Hepatocyte (in vitro differentiated cells): ENCODE data around the gene TRIM9. TPM values are rescaled to one million over a fixed set of nuclear protein-coding genes. Genes with fewer than 3 reads are reported as not detected.

Source experiments
- DNase-seq: peaks from one replicate; pipeline ENCODE4 v3.0.0-alpha.2; 2016; ENCODE audit warnings: low spot score
- H2AFZ ChIP-seq: fragments of 200-600 bp; sonication (generic); 2 replicates; pipeline ENCODE4 v1.6.0; 2016; ENCODE audit warnings: antibody characterized with exemption, mild to moderate bottlenecking
- H3K27ac ChIP-seq: fragments of 200-600 bp; sonication (generic); 2 replicates; pipeline ENCODE4 v1.5.1; 2016; ENCODE audit warnings: mild to moderate bottlenecking
- H3K27me3 ChIP-seq: fragments of 200-600 bp; sonication (generic); 2 replicates; pipeline ENCODE4 v1.6.1; 2016
- H3K36me3 ChIP-seq: fragments of 200-600 bp; sonication (generic); replicated peaks from 2 replicates; pipeline ENCODE4 v1.5.1; 2016; ENCODE audit warnings: low read depth; ENCODE audit not compliant: insufficient read depth
- H3K4me1 ChIP-seq: fragments of 200-600 bp; sonication (generic); 2 replicates; pipeline ENCODE4 v1.5.1; 2016; ENCODE audit warnings: mild to moderate bottlenecking, moderate library complexity; ENCODE audit not compliant: insufficient read depth
- H3K4me2 ChIP-seq: fragments of 200-600 bp; sonication (generic); 2 replicates; pipeline ENCODE4 v1.6.0; 2016
- H3K4me3 ChIP-seq: fragments of 200-600 bp; sonication (generic); 2 replicates; pipeline ENCODE4 v1.5.1; 2016; ENCODE audit warnings: mild to moderate bottlenecking
- H3K79me2 ChIP-seq: fragments of 200-600 bp; sonication (generic); 2 replicates; pipeline ENCODE4 v1.6.0; 2017; ENCODE audit warnings: mild to moderate bottlenecking
- H3K9me2 ChIP-seq: fragments of 200-600 bp; sonication (generic); replicated peaks from 2 replicates; pipeline ENCODE4 v1.6.0; 2017; ENCODE audit warnings: mild to moderate bottlenecking; ENCODE audit not compliant: insufficient read depth
- H3K9me3 ChIP-seq: fragments of 200-600 bp; sonication (generic); 2 replicates; pipeline ENCODE4 v1.5.1; 2016; ENCODE audit warnings: low read depth, mild to moderate bottlenecking
- H4K20me1 ChIP-seq: fragments of 200-600 bp; sonication (generic); 2 replicates; pipeline ENCODE4 v1.6.0; 2016; ENCODE audit warnings: mild to moderate bottlenecking; ENCODE audit not compliant: insufficient read depth, poor library complexity, severe bottlenecking
- EZH2 ChIP-seq: fragments of 200-600 bp; sonication (generic); IDR thresholded peaks from 2 replicates; pipeline ENCODE4 v1.6.1; 2016; ENCODE audit warnings: antibody characterized with exemption, mild to moderate bottlenecking, borderline replicate concordance
- EZH2phosphoT487 ChIP-seq: fragments of 200-600 bp; sonication (generic); IDR thresholded peaks from one replicate; pipeline ENCODE4 v1.6.1; 2018; ENCODE audit warnings: antibody characterized with exemption, mild to moderate bottlenecking, low read depth, moderate library complexity; ENCODE audit not compliant: unreplicated experiment, severe bottlenecking
- whole genome bisulfite sequencing: methylation state at CpG from one replicate; pipeline ENCODE4 v1.1.6; 2016; ENCODE audit warnings: low lambda C conversion rate; ENCODE audit errors: missing lambda C conversion rate; 5-methylcytosine and 5-hydroxymethylcytosine counted together
- polyA plus RNA-seq: library from polyadenylated mRNA; unstranded; fragments of >200 nt; fragmentation: Nextera tagmentation; extraction: Ambion mirVana; gene quantifications from 2 replicates; pipeline ENCODE4 v1.2.1, GENCODE V29; 2016
- total RNA-seq: library from RNA; depleted of rRNA; stranded (reverse); fragments of >200 nt; gene quantifications from 2 replicates; pipeline ENCODE4 v1.2.3, GENCODE V29; 2014
- TF ChIP-seq, protein P1 (sequence below): fragments of 200-600 bp; sonication (generic); IDR thresholded peaks from 2 replicates; pipeline ENCODE4 v1.5.1; 2016; ENCODE audit warnings: antibody characterized with exemption, mild to moderate bottlenecking; ENCODE audit not compliant: poor library complexity

TRIM9 gene
- total and polyA plus RNA-seq, 2 experiments from 2014 or later, result 0.10 to 0.94 TPM

DNA sequence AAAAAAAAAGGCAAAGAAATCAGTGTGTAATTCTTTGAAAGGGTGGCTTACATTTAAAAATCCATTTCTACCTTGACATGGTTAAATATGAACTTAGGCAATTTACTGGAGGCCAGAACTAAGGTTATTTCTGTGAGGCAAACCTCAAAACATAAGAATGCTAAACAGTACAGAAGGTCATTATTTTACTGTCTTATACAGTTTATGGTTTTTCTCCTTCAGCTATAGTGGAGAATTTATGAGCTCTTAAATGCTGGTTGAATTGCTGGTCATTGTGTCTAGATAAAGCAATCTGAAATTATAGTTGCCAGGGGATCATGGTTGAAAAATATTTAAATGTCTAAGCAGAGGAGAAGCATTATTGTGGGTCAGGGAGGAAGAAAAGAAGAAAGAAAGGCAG lies 70.5 kb downstream of the TRIM9 start:
- no peaks in the 10 kb centered on the region for H3K9me2 ChIP-seq
- H3K4me2 ChIP-seq, result peak overlapping the region; percentile 32

DNA sequence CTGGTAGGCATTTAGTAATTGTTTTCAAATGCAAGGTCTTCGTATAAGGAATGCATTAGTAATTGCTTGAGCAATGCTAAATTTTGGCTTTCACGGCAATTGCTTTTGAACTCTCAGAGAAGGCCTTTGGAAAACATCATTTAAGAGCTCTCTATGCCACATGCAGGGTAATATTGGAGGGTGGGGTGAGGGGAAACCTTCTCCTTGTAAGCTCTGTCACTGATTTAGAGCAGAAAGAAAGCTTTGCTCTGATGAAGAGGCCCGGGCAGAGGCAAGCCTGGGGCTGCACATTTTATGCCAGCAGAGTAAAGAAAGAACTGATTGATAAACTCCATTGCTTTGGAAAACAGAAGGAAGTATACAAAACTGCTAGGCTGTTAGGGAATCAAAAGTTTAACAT lies 70.9 kb downstream of the TRIM9 start:
- Histone ChIP-seq H3K4me1 (peaks cover 18% of the 10 kb centered on the region), H3K36me3 (no peaks in the 10 kb centered on the region), H3K4me2 (peak overlapping the region; percentile 32), H3K9me3 (no peaks in the 10 kb centered on the region), H2AFZ (no peak overlapping the region), H3K79me2 (no peaks in the 10 kb centered on the region), H3K27ac (peak overlapping the region; percentile 56), H3K4me3 (no peak overlapping the region), H3K9me2 (no peaks in the 10 kb centered on the region), H3K27me3 (no peaks in the 10 kb centered on the region), H4K20me1 (no peaks in the 10 kb centered on the region)
- no peak for DNase-seq
- no peak for TF ChIP-seq EZH2phosphoT487
- no peak for TF ChIP-seq EZH2
- 53% methylated on average over 3 of the region's 3 CpGs for WGBS

More for the DNA sequence above, 70.5 kb downstream of the TRIM9 start:
- Histone ChIP-seq H4K20me1 (no peaks in the 10 kb centered on the region), H3K4me1 (peaks cover 18% of the 10 kb centered on the region), H2AFZ (no peak overlapping the region), H3K27me3 (no peaks in the 10 kb centered on the region), H3K36me3 (no peaks in the 10 kb centered on the region), H3K9me3 (no peaks in the 10 kb centered on the region), H3K4me3 (no peak overlapping the region), H3K27ac (peak overlapping the region; percentile 56), H3K79me2 (no peaks in the 10 kb centered on the region)
- TF ChIP-seq, protein P1, sequence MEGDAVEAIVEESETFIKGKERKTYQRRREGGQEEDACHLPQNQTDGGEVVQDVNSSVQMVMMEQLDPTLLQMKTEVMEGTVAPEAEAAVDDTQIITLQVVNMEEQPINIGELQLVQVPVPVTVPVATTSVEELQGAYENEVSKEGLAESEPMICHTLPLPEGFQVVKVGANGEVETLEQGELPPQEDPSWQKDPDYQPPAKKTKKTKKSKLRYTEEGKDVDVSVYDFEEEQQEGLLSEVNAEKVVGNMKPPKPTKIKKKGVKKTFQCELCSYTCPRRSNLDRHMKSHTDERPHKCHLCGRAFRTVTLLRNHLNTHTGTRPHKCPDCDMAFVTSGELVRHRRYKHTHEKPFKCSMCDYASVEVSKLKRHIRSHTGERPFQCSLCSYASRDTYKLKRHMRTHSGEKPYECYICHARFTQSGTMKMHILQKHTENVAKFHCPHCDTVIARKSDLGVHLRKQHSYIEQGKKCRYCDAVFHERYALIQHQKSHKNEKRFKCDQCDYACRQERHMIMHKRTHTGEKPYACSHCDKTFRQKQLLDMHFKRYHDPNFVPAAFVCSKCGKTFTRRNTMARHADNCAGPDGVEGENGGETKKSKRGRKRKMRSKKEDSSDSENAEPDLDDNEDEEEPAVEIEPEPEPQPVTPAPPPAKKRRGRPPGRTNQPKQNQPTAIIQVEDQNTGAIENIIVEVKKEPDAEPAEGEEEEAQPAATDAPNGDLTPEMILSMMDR, result no peak
- no peak for TF ChIP-seq EZH2
- TF ChIP-seq EZH2phosphoT487, result no peak
- no peak for DNase-seq

DNA sequence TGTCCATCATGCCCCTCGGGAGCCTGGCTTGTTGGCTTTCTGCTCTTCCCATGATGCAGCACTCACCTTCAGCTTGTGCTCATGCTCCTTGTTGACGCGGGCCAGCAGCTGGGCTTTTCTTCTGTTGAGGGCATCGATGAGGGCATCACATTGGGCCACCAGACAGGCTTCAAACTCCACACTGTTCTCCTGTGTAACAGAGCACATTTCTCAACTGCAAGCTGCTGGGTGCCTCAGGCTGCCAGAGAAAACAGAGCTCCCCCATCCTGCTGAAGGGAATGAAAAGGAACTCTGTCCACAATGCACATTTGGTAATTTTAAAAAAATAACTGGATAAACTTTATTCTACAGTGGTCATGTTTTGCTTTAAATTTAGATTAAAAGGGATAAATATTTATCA lies 72.1 kb downstream of the TRIM9 start:
- H3K36me3 ChIP-seq, result no peaks in the 10 kb centered on the region
- H2AFZ ChIP-seq, result no peak overlapping the region
- H3K4me2 ChIP-seq, result no peak overlapping the region
- H3K4me1 ChIP-seq, result peaks cover 18% of the 10 kb centered on the region
- no peaks in the 10 kb centered on the region for H3K9me2 ChIP-seq
- DNase-seq, result no peak
- H3K27me3 ChIP-seq, result no peaks in the 10 kb centered on the region
- H3K9me3 ChIP-seq, result no peaks in the 10 kb centered on the region
- H3K79me2 ChIP-seq, result no peaks in the 10 kb centered on the region
- no peak overlapping the region for H3K27ac ChIP-seq
- WGBS, result 100% methylated on average over 4 of the region's 4 CpGs
- no peak for TF ChIP-seq EZH2phosphoT487
- TF ChIP-seq, protein P1, result no peak
- TF ChIP-seq EZH2, result no peak
- H3K4me3 ChIP-seq, result no peak overlapping the region
- no peaks in the 10 kb centered on the region for H4K20me1 ChIP-seq

DNA sequence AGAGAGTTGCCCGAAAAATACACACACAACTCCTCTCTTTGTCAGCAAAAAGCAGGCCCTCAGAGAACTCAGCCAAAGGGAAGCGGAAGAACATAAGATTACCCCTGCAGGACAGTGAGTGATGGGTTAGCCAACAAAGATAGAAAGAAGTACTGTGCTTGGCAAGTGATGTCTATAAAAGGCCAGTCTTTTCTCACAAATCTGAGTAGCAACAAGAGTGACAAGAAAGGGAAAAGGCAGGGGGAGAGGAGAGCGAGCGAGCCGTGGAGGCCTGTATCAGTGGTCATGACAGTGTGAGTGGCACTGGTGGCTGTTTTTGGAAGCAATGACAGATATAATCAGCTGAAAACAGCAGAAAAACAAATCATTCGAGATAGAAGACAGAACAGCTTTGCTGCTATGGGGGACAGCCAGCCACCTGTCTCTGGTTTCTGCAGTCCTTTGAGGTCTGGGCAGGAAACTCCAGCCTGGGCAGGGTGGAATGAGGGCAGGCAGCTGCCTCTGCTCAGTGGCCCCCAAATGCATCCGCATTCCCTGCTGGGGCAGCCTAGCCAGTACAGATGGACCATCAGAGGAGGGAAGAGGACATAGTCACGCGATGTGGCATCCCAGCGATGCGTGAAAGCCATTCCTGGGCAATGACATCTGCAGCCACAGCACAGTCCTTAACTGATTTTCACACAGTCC lies 74.7 kb downstream of the TRIM9 start:
- H3K27ac ChIP-seq, result no peak overlapping the region
- no peaks in the 10 kb centered on the region for H3K27me3 ChIP-seq
- H3K9me2 ChIP-seq, result no peaks in the 10 kb centered on the region
- H3K36me3 ChIP-seq, result no peaks in the 10 kb centered on the region
- DNase-seq, result no peak
- H3K79me2 ChIP-seq, result no peaks in the 10 kb centered on the region
- H3K4me1 ChIP-seq, result peaks cover 18% of the 10 kb centered on the region
- TF ChIP-seq, protein P1, result no peak
- TF ChIP-seq EZH2phosphoT487 (no peak), EZH2 (no peak)
- H3K4me3 ChIP-seq, result no peak overlapping the region
- H3K4me2 ChIP-seq, result no peak overlapping the region
- H3K9me3 ChIP-seq, result no peaks in the 10 kb centered on the region
- 88% methylated on average over 11 of the region's 11 CpGs for WGBS
- H4K20me1 ChIP-seq, result no peaks in the 10 kb centered on the region
- H2AFZ ChIP-seq, result no peak overlapping the region
